ENCODE results near the gene KIF26A. TPM values are rescaled to one million over a fixed set of nuclear protein-coding genes. Genes with fewer than 3 reads are reported as not detected.

KIF26A gene
- total and polyA plus RNA-seq, 2 of the 13 experiments (the other 11 are each of a cell fraction or from before 2014, with no cell fraction given) = not detected

DNA sequence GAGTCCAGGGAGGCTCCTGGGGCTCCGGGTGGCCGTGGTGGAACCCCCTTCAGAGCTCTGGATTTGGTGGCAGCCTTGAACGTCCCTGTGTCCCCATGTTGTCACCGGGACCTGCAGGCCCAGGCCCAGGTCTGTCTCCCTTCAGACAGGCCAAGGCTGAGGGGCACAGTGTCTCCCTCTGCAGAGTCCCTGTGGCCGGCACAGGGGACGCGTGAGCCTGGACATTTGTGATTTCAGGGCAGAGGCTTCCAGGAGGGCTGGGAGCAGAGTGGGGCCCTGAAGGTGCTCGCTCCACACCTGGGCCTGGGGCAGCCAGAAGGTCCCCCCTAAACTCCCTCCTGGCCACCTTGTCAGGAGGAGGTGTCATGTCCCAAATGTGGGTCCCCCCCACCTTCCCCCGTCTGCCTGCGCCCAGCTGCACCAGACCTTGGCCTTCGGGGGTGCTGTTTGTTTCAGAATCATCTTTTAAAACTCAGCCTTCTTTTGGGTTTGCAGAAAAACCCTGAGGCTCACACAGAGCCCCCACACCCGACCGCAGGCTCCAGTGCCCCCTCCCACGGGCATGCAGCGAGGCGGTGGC lies 47.6 kb downstream of the KIF26A start (continued):
- no peak for TF ChIP-seq ZNF383 (CRISPR knock-in tag; IDR thresholded peaks at IDR 0.05; ENCODE audit: borderline replicate concordance)

DNA sequence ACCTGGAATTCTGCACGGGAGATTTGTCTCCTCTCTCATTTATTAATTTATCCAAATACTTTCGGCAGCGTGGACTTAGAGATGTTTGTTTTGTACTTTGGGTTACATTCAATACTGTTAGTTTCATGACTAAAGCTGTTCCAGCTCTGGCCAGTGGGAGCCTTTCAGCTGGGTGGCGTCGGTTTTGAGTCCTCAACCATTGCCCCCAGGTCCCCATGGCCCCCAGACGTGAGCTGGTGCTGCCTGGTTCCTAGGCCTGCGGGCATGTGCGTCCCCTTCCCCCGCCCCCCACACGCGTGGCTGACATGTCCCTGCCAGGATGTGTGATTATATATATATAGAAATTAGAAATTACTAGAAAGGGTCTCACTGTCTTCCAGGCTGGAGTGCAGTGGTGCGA lies 48.2 kb downstream of the KIF26A start:
- H3K9ac ChIP-seq (ENCODE audit: insufficient read depth, low read depth, low read length) = no peak overlapping the region
- no peaks in the 10 kb centered on the region for H3K9me3 ChIP-seq (ENCODE audit: low read length)
- no peak overlapping the region for H3K4me2 ChIP-seq (ENCODE audit: low read depth, low read length)

More for the DNA sequence above, 48.2 kb downstream of the KIF26A start:
- Histone ChIP-seq H3K4me1 (ENCODE audit: insufficient read depth, low read length) (no peaks in the 10 kb centered on the region), H4K20me1 (ENCODE audit: insufficient read depth, low read length) (no peaks in the 10 kb centered on the region), H3K79me2 (ENCODE audit: insufficient read depth, low read length) (no peaks in the 10 kb centered on the region), H3K36me3 (replicated peaks in 1 of 2; ENCODE audit: control insufficient read depth in 1 of 2, insufficient read depth in 2 of 2, low read length in 2 of 2) (no peaks in the 10 kb centered on the region), H3K27ac (ENCODE audit: extremely low read length, insufficient read depth, low read length) (no peak overlapping the region), H3K27me3 (ENCODE audit: control insufficient read depth in 1 of 2, insufficient read depth in 2 of 2, low read length in 2 of 2) (peaks cover 2 to 13% of the 10 kb centered on the region in 2 experiments; a peak in 4 of 5 replicates), H2AFZ (ENCODE audit: low read length) (no peak overlapping the region), H3K4me3 (replicated peaks in 1 of 3; ENCODE audit: insufficient read depth in 1 of 3, low read depth in 2 of 3, low read length in 3 of 3) (no peak overlapping the region)
- ChIA-PET POLR2A (no interaction called here), CTCF (ENCODE audit: low intra/inter-chr PET ratio, low total read pairs) (no interaction called here)
- 8% methylated on average over 12 of the region's 12 CpGs for WGBS (ENCODE audit: low lambda C conversion rate)
- DNase-seq (ENCODE audit: low spot score) (no peak), ATAC-seq (peak; percentile 24; the same call in 1 of the 3 replicates), FAIRE-seq (no peak)
- intact Hi-C loops (cut with micrococcal nuclease; ENCODE audit: unreplicated experiment) = no loop called here
- no TSS peak for BruUV-seq (replicated peaks)
- in situ Hi-C loops (cut with HindIII; ENCODE audit: extremely low pct_ligation_motif_present, low pct_unique_long_range_greater_than_20kb) = no loop called here
- TF ChIP-seq ZNF235 (CRISPR knock-in tag; IDR thresholded peaks at IDR 0.05; ENCODE audit: borderline replicate concordance) (no peak), NR2C2 (CRISPR knock-in tag; IDR thresholded peaks at IDR 0.05; ENCODE audit: borderline replicate concordance) (no peak)
- TF ChIP-seq, protein P1, sequence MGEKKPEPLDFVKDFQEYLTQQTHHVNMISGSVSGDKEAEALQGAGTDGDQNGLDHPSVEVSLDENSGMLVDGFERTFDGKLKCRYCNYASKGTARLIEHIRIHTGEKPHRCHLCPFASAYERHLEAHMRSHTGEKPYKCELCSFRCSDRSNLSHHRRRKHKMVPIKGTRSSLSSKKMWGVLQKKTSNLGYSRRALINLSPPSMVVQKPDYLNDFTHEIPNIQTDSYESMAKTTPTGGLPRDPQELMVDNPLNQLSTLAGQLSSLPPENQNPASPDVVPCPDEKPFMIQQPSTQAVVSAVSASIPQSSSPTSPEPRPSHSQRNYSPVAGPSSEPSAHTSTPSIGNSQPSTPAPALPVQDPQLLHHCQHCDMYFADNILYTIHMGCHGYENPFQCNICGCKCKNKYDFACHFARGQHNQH (CRISPR knock-in tag; IDR thresholded peaks at IDR 0.05) = no peak

All from HepG2 (cell line).